GM12892 (cell line): ENCODE data around the gene INPP5A.

ENCODE experiments used
- POLR2A ChIP-seq: IDR thresholded peaks from 2 replicates; pipeline ENCODE4 v1.6.1; 2011; ENCODE audit warnings: low read depth, low read length, control low read depth
- POLR2AphosphoS5 ChIP-seq: IDR thresholded peaks from 2 replicates; pipeline ENCODE4 v1.6.1; 2011; ENCODE audit warnings: low read depth, low read length, control low read depth
- TAF1 ChIP-seq: IDR thresholded peaks from 2 replicates; pipeline ENCODE4 v1.6.1; 2011; ENCODE audit warnings: low read depth, mild to moderate bottlenecking, control low read depth, low read length, borderline replicate concordance

DNA sequence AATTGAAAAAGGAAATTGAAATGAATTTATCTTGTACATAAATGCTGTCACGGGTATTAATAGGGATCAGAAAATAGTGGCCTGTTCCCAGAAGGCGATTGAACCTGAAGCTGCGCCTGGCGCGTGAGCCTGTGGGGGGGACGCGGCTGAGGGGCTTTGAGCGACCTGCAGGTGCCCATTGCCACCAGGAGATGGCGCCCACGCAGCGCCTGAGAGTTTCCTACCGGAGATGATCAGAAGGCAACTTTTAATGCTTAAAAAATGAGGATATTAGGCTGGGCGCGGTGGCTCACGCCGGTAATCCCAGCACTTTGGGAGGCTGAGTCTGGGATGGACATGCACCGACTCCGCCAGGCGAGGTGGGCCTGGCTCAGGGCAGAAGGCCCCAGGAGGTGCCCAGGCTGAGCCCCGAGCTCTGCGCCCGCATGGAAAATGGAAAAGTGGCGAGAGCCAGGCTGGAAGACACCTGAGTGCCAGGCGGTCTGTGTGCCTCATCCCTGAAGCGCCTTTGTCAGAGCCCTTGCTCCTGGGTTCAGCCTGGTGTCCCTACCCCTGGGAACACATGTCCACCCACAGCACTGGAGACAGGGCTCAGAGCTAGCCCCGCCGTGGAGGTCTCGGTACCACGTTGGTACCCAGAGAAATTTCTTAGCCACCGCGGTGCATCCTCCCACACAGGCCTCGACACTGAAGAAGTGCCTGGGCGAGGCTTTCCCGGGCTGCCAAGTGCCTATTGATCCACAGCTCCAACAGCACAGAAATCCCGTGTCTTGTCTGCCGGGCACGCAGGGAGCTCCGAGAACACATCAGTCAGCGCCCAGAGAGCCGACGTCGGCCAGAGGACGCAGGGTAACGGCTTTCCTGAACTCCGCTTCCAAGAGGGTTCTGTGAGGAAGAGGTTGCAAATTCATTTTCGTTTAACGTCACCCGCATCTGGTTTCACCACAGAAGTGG, 117.4 kb downstream of the INPP5A start:
- TF ChIP-seq POLR2AphosphoS5 (no peak), POLR2A (no peak), TAF1 (no peak)
